Activated B cell treated with CpG ODN at 0.5 μM for 24 hours (primary cell): Measurements from ENCODE around the gene C19orf53. TPM values are rescaled to one million over a fixed set of nuclear protein-coding genes. Genes with fewer than 3 reads are reported as not detected.
A peak's percentile ranks its signal among the peaks of the same experiment; 100 is the strongest.
"Not testable (repeated sequence)": the region's sequence is repeated elsewhere in the genome, so short reads cannot be mapped to it uniquely, and the experiment has no call there.

ENCODE experiments used
- ATAC-seq: fragments of 200-7000 bp; cut with Tn5 transposase; one replicate; pipeline ENCODE4 v1.10.0; 2021; ENCODE audit warnings: low read depth, mild to moderate bottlenecking, moderate library complexity
- CTCF ChIA-PET: fragments of 350-600 bp; sonication (Branson Sonifier 250); formaldehyde crosslinking; loops from one replicate; lab custom pipeline; 2021; ENCODE audit warnings: antibody characterized with exemption; lab: Charles Lee
- POLR2A ChIA-PET: fragments of 350-600 bp; sonication (Branson Sonifier 250); formaldehyde crosslinking; loops from one replicate; lab custom pipeline; 2021; ENCODE audit warnings: antibody characterized with exemption; lab: Charles Lee
- DNase-seq: peaks from one replicate; pipeline ENCODE4 v3.0.0; 2022
- H3K27ac Mint-ChIP-seq: one replicate; pipeline ENCODE4 v1.8.0; 2020; ENCODE audit warnings: mixed read lengths
- H3K27me3 Mint-ChIP-seq: one replicate; pipeline ENCODE4 v1.8.0; 2021; ENCODE audit warnings: mixed read lengths
- H3K36me3 Mint-ChIP-seq: one replicate; pipeline ENCODE4 v1.8.0; 2021; ENCODE audit warnings: low read depth, mixed read lengths
- H3K4me1 Mint-ChIP-seq: one replicate; pipeline ENCODE4 v1.8.0; 2021; ENCODE audit warnings: mixed read lengths
- H3K4me3 Mint-ChIP-seq: one replicate; pipeline ENCODE4 v1.8.0; 2020; ENCODE audit warnings: mild to moderate bottlenecking, mixed read lengths
- H3K9me3 Mint-ChIP-seq: one replicate; pipeline ENCODE4 v1.8.0; 2020; ENCODE audit warnings: mixed read lengths
- intact Hi-C: fragments of 100-400 bp; cut with micrococcal nuclease; formaldehyde crosslinking; loops from one replicate; pipeline ENCODE4 v1.15.1; 2024
- total RNA-seq: library from RNA; stranded (reverse); gene quantifications from 2 replicates; pipeline ENCODE4 v1.2.3, GENCODE V29; 2022
- TF ChIP-seq, protein P1 (sequence below): fragments of 200-600 bp; IDR thresholded peaks from one replicate; pipeline ENCODE4 v1.8.0; 2022; ENCODE audit warnings: antibody characterized with exemption, mild to moderate bottlenecking

C19orf53 gene
- total RNA-seq, 1 donor from 2014 or later, result 74.9 TPM

DNA sequence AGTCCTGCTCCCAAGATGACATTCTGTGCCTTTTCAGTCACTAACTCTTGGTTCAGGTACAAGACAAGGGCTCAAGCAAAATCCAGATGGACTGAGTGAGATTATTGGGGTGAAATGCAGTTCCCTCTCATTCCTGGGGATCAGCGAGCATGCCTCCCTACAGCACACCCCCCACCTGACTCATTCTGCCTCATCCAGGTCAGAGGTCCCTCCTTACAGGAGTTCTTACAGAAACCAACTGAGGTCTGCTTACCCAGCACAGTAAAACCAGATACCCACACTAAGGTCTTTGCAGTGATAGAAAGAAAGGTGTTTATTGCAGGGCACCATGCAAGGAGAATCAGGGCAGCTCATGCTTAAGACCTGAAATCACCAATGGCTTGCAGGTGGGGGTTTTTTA, 31.5 kb upstream of the C19orf53 start:
- CTCF ChIA-PET, result no interaction called here
- no peak overlapping the region for H3K4me3 Mint-ChIP-seq
- DNase-seq, result no peak

DNA sequence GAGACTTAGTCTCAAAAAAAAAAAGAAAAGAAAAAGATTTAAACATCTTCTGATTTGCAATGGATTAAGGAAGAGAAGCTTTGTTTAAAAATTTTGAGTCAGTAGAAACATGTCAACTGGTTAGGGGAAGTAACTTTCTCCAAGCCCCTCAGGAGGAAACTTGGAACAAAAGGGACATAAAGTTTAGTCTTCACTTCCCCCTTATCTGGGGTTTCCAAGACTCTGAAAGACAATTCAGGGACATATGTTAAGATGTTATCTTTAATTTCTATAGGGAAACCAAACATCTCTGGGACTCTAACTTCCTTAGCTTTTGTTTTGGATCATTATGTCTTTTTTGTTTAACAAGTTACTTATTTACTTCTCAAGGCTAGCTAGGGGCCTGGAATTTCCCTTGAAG, 30.1 kb upstream of the C19orf53 start:
- Mint-ChIP-seq H3K27me3 (no peaks in the 10 kb centered on the region), H3K36me3 (peaks cover 1% of the 10 kb centered on the region)
- intact Hi-C loops, result no loop called here

More for the DNA sequence above, 31.5 kb upstream of the C19orf53 start:
- Mint-ChIP-seq H3K27ac (no peak overlapping the region), H3K36me3 (no peaks in the 10 kb centered on the region), H3K27me3 (no peaks in the 10 kb centered on the region), H3K4me1 (peaks cover 8% of the 10 kb centered on the region), H3K9me3 (no peaks in the 10 kb centered on the region)
- intact Hi-C loops, result no loop called here
- TF ChIP-seq, protein P1, sequence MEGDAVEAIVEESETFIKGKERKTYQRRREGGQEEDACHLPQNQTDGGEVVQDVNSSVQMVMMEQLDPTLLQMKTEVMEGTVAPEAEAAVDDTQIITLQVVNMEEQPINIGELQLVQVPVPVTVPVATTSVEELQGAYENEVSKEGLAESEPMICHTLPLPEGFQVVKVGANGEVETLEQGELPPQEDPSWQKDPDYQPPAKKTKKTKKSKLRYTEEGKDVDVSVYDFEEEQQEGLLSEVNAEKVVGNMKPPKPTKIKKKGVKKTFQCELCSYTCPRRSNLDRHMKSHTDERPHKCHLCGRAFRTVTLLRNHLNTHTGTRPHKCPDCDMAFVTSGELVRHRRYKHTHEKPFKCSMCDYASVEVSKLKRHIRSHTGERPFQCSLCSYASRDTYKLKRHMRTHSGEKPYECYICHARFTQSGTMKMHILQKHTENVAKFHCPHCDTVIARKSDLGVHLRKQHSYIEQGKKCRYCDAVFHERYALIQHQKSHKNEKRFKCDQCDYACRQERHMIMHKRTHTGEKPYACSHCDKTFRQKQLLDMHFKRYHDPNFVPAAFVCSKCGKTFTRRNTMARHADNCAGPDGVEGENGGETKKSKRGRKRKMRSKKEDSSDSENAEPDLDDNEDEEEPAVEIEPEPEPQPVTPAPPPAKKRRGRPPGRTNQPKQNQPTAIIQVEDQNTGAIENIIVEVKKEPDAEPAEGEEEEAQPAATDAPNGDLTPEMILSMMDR, result no peak
- POLR2A ChIA-PET, result no interaction called here
- ATAC-seq, result no peak

DNA sequence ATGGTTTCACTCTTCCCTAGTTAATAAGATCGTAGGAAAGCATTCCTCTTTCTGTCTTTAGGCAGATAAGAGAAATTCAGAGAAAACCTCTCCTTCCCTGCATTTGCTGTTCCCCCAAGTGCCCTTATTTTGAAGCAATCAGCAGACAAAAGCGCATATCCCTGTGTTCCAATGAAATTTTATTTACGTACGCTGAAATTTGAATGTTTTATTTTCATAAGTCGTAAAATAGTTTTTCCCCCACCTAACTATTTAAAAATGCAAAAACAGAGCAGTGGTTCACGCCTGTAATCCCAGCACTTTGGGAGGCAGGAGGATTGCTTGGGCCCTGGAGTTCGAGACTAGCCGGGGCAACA, 27.2 kb upstream of the C19orf53 start:
- ATAC-seq (no peak), DNase-seq (no peak)
- H3K36me3 Mint-ChIP-seq, result peaks cover 10% of the 10 kb centered on the region
- TF ChIP-seq, protein P1, result no peak
- intact Hi-C loops, result loop anchor here (1.0 to 5.0 kb wide), 3 partner anchors 16 to 345 kb away; partner anchors contain the start of genes C19orf53 and SAMD1
- ChIA-PET POLR2A (interaction anchor here (0.6 to 2.8 kb wide), 17 partner anchors 9 to 681 kb away, joined by 3 to 34 read pairs (median 9); partner anchors contain the start of genes ASF1B, C19orf53, MRI1 and ZSWIM4), CTCF (interaction anchor here (0.6 to 1.3 kb wide), 3 partner anchors 16 to 782 kb away, joined by 3 to 5 read pairs (median 5); no protein-coding TSS in a partner anchor)
- no peaks in the 10 kb centered on the region for H3K27me3 Mint-ChIP-seq
- H3K27ac Mint-ChIP-seq, result peak overlapping the region; percentile 65
- peak overlapping the region; percentile 87 for H3K4me3 Mint-ChIP-seq
- H3K9me3 Mint-ChIP-seq, result no peaks in the 10 kb centered on the region
- H3K4me1 Mint-ChIP-seq, result peaks cover 27% of the 10 kb centered on the region

More for the DNA sequence above, 30.1 kb upstream of the C19orf53 start:
- no peak overlapping the region for H3K27ac Mint-ChIP-seq
- DNase-seq (no peak), ATAC-seq (no peak)
- POLR2A ChIA-PET, result interaction anchor here (1.0 kb wide), 1 partner anchor 30 kb away, joined by 3 read pairs; the partner anchor contains the start of gene C19orf53
- H3K4me1 Mint-ChIP-seq, result peaks cover 19% of the 10 kb centered on the region
- no peak overlapping the region for H3K4me3 Mint-ChIP-seq
- CTCF ChIA-PET, result no interaction called here
- H3K9me3 Mint-ChIP-seq, result no peaks in the 10 kb centered on the region
- TF ChIP-seq, protein P1, result no peak

DNA sequence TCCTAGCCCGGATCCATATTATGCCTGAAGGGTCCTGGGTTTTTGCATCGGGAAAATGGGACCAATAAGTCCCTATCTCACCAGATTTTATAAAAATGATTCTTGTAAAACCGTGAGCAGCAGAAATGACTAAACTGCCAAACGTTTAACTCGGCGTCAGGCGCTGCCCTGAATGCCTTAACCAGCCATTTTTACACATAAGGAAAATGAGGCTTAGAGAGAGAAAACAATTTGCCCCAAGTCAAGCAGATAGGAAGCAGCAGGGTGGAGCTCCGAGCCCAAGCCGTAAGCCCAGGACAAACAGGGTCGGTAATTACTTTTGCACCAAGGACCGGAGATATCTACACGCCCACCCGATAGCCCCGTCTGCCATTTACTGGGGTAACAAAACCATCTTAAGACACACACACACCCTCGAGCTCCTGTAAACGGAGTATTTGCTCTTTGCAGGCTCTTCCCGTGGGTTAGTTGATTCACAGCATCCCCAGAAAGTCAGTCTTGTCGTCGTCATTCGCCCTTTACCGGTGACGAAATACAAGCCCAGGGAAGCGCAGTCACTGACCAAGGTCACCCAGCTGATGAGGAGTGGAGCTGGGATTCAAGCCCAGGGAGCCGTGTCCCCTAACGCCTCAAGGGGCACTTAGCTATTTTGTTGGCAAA, 26.0 kb upstream of the C19orf53 start:
- ATAC-seq, result no peak
- DNase-seq, result no peak
- ChIA-PET CTCF (interaction anchor here (1.0 to 1.8 kb wide), 5 partner anchors 17 to 542 kb away, joined by 3 to 6 read pairs (median 5); no protein-coding TSS in a partner anchor), POLR2A (interaction anchor here (0.9 to 2.8 kb wide), 20 partner anchors 9 to 389 kb away, joined by 3 to 34 read pairs (median 6); partner anchors contain the start of genes ASF1B, C19orf53, MRI1 and ZSWIM4)
- Mint-ChIP-seq H3K9me3 (no peaks in the 10 kb centered on the region), H3K4me3 (peak overlapping the region; percentile 87), H3K27me3 (no peaks in the 10 kb centered on the region), H3K4me1 (peaks cover 27% of the 10 kb centered on the region), H3K36me3 (peaks cover 17% of the 10 kb centered on the region), H3K27ac (peak overlapping the region; percentile 85)
- intact Hi-C loops, result loop anchor here (5.0 kb wide), 1 partner anchor 344 kb away; the partner anchor contains the start of gene SAMD1
- TF ChIP-seq, protein P1, result no peak

DNA sequence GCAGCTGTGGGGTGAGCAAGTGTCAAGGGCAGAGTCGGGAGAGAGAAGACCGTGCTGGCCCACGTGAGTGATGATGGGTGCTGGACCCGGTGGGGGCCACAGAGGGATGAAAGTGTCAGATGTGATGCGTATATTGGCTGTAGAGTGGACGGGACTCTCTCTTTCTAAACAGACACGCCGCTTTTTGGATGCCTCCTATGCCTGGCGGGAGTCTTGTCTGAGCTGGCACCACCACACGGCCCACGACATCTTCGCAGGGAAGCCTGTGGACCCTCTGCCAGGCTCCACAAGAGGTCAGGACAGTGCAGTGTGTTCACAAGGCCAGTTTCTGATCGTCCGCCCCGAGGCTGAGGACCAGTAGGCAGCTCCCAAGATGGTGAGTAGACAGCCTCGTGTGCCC, 22.8 kb upstream of the C19orf53 start:
- no peak overlapping the region for H3K4me3 Mint-ChIP-seq
- TF ChIP-seq, protein P1, result no peak
- H3K27ac Mint-ChIP-seq, result no peak overlapping the region
- peaks cover 36% of the 10 kb centered on the region for H3K36me3 Mint-ChIP-seq
- POLR2A ChIA-PET, result interaction anchor here (0.7 kb wide), 1 partner anchor 23 kb away, joined by 6 read pairs; no protein-coding TSS in a partner anchor
- DNase-seq, result no peak
- intact Hi-C loops, result no loop called here
- no peaks in the 10 kb centered on the region for H3K9me3 Mint-ChIP-seq
- CTCF ChIA-PET, result interaction anchor here (0.8 kb wide), 1 partner anchor 11 kb away, joined by 3 read pairs; no protein-coding TSS in a partner anchor
- no peaks in the 10 kb centered on the region for H3K27me3 Mint-ChIP-seq
- peaks cover 27% of the 10 kb centered on the region for H3K4me1 Mint-ChIP-seq
- no peak for ATAC-seq

DNA sequence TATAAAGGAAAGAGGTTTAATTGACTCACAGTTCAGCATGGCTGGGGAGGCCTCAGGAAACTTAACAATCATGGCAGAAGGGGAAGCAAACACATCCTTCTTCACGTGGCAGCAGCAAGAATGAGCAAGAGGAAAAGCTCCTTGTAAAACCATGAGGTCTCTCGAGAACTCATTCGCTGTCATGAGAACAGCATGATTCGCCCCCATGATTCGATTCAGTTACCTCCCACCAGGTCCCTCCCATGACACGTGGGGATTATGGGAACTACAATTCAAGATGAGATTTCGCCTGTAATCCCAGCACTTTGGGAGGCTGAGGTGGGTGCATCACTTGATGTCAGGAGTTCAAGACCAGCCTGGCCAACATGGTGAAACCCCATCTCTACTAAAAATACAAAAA, 20.6 kb upstream of the C19orf53 start:
- CTCF ChIA-PET, H3K27ac Mint-ChIP-seq, DNase-seq, H3K9me3 Mint-ChIP-seq, H3K27me3 Mint-ChIP-seq, intact Hi-C loops, ATAC-seq, H3K4me3 Mint-ChIP-seq: not testable (repeated sequence)
- POLR2A ChIA-PET, result interaction anchor here (1.1 kb wide), 1 partner anchor 22 kb away, joined by 3 read pairs; no protein-coding TSS in a partner anchor
- Mint-ChIP-seq H3K36me3 (peaks cover 57% of the 10 kb centered on the region), H3K4me1 (peaks cover 14% of the 10 kb centered on the region)
